Measurements from ENCODE around the gene CREG2.

GRCh38 chr2:101302016-101302415, 85.3 kb downstream of the CREG2 start:
- no peak for TF ChIP-seq EZH2 (IDR thresholded peaks at IDR 0.05)
- no peak for TF ChIP-seq POLR2AphosphoS5 (IDR thresholded peaks at IDR 0.05; ENCODE audit: borderline replicate concordance, low read depth, low read length)
